GM18873 (cell line): ENCODE measurements around the gene CRISPLD2.

ENCODE experiments used
- ATAC-seq: cut with Tn5 transposase; IDR thresholded peaks from one replicate; pipeline ENCODE4 v1.9.1; 2021; ENCODE audit warnings: mild to moderate bottlenecking, moderate library complexity, moderate number of reproducible peaks; ENCODE audit not compliant: unreplicated experiment, low FRiP score

Gene CRISPLD2

GRCh38 chr16:84947996-84948850 is 128.4 kb downstream of the CRISPLD2 start:
- ATAC-seq, result no peak

- no peak for ATAC-seq
Observed at GRCh38 chr16:84948851-84949610, 129.2 kb downstream of the CRISPLD2 start.

- ATAC-seq, result no peak
Observed at GRCh38 chr16:84949772-84950436, 130.1 kb downstream of the CRISPLD2 start.

- no peak for ATAC-seq
Observed at GRCh38 chr16:84950906-84951305, 131.1 kb downstream of the CRISPLD2 start.

GRCh38 chr16:84952335-84953189 is 132.8 kb downstream of the CRISPLD2 start:
- ATAC-seq, result no peak

GRCh38 chr16:84953190-84953746 is 133.5 kb downstream of the CRISPLD2 start:
- ATAC-seq, result no peak

- no peak for ATAC-seq
Observed at GRCh38 chr16:84955427-84955826, 135.6 kb downstream of the CRISPLD2 start.

- no peak for ATAC-seq
Observed at GRCh38 chr16:84957192-84957591, 137.4 kb downstream of the CRISPLD2 start.

GRCh38 chr16:84957792-84958191 is 138.0 kb downstream of the CRISPLD2 start:
- no peak for ATAC-seq
